Left lobe of liver (tissue), 2 donors: ENCODE results near the gene TMEM184A. TPM values are rescaled to one million over a fixed set of nuclear protein-coding genes. Genes with fewer than 3 reads are reported as not detected.
A peak's percentile ranks its signal among the peaks of the same experiment; 100 is the strongest.

Source experiments
- ATAC-seq: fragments of 200-7000 bp; cut with Tn5 transposase; one replicate; pipeline ENCODE4 v1.9.1; 2020; ENCODE audit warnings: mild to moderate bottlenecking, moderate library complexity
- DNase-seq: peaks from one replicate; pipeline ENCODE4 v3.0.0-alpha.2; 2020; ENCODE audit warnings: low spot score
- total RNA-seq: library from RNA; stranded (reverse); gene quantifications from one replicate; pipeline ENCODE4 v1.2.1, GENCODE V29; 2021
- donor health status: DM: no; HTN: no; CAD: no; lungs with moderate emphysema.
- donor health status: DM: no; HTN: yes; CAD: no.

Gene TMEM184A
- total RNA-seq, 1 donor from 2014 or later = 44.6 TPM

DNA sequence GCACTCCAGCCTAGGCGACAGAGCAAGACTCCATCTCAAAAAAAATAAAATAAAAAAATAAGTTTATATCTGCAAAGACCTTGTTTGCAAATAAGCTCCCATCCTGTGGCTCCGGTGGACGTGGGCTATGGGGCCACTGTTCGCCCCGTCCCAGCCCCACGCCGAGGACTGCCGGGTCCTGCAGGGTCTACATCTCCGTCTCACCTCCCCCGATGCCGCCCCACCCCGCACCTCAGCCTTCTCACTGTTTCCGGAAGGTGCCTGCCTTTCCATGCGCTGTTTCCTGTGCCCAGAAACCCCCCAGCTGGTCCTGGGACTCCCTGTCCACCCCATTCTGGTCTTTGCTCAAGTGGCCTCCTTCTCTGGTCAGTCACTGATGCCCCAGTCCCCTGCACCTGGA is 46.8 kb downstream of the TMEM184A start:
- no peak for DNase-seq
- no peak for ATAC-seq

DNA sequence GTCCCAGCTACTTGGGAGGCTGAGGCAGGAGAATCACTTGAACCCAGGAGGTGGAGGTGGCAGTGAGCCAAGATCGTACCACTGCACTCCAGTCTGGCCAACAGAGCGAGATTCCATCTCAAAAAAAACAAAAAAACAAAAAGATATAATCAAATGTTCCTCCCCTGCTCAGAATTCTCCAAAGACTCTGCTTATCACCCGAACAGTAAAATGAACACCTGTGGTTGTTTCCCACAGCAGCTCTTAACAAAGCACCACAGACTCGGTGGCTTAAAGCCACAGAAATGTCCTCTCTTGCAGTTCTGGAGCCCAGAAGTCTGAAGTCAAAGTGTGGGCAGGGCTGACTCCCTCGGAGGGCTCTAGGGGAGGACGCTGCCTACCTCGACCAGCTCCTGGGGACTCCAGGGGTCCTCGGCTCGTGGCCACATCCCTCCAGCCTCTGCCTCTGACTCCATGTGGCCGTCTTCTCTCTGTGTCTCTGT is 47.7 kb downstream of the TMEM184A start:
- ATAC-seq = no peak
- no peak for DNase-seq

DNA sequence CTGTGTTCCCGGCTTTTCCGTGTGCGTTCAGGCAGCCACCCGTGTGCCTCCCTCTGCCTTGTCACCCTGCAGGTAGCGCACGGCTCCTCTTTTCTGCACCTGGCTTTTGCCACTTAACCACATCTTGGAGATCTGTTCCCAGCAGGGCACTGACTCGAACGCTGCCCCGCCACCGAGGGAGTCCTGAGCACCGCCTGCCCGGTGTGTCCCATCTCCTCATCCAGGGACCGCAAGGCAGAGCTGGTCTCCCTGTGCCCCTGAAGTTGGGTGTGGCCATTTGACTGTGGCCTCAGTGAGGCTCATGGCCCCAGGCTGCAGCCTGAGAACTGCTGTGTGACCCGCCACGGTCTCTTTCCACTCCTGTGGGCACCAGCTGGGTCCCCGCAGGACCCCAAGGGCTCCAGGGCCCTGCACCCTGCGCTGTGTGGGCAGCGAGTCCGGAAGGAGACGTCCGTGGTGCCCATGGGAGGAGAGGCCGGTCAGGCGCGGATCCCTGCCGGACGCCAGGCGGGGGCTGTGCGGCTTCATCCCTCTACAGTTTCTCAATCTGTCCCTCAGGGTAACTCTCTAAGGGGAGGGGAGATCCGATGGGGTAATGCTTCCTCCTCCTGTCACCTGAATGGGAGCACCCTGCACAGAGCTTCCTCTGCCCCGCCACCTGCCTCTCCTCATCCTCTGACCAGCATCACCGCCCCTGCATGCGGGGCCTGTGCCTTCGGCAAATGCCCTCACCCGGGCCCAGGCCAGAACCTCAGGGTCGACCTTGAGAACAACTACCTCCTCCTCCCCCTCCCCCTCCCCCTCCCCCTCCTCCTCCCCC is 50.1 kb downstream of the TMEM184A start:
- DNase-seq = no peak

GRCh38 chr7:1503816-1504775 is 51.9 kb downstream of the TMEM184A start, which contains the start of gene INTS1:
Gene INTS1 (minus strand): TSS chr7:1504389. CDS start chr7:1503960, 429 bp downstream.
- DNase-seq (peak; percentile 95), ATAC-seq (peak; percentile 95)

More for the DNA sequence above, 50.1 kb downstream of the TMEM184A start:
- ATAC-seq = no peak

DNA sequence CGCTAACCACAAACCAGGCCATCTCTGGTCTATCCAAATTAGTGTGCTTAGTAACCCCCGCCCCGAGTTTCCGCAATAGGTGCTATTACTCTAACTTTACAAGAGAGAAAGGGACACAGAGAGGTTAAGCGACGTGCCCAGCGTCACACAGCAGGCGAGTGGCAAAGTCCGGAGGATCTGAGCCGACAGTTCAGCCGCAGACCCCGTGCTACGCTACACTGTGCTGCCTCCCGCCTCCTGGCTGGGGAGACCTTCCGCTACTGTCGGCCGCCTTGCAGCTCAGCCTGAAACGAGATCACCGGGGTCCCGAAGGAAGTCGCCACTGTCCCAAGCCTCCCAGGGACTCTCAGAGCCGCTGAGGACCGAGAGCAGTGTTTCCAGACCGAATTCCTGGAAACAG is 52.6 kb downstream of the TMEM184A start:
- ATAC-seq (no peak), DNase-seq (no peak)

DNA sequence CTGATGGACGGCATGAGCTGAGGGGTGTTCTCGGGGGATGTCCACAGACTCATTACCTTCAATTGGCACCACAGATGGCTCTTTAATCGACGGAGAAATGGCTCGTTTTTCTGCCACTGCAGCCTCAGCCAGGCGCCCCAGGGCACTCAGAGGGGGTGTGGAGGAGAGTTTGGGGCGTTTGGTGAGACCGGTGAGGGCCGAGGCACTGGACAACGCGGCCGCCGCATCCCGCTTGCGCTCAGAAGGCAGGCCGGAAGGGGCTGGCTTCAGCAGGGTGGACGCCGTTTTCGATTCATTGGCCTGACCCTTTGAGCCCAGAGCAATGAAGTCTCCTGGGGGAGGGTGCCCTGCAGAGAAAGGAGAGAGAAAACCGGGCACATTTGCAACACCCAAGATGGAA is 53.2 kb downstream of the TMEM184A start:
- no peak for DNase-seq
- ATAC-seq = no peak

- no peak for ATAC-seq
- DNase-seq = no peak
Observed at GRCh38 chr7:1501487-1502270, 54.3 kb downstream of the TMEM184A start.

DNA sequence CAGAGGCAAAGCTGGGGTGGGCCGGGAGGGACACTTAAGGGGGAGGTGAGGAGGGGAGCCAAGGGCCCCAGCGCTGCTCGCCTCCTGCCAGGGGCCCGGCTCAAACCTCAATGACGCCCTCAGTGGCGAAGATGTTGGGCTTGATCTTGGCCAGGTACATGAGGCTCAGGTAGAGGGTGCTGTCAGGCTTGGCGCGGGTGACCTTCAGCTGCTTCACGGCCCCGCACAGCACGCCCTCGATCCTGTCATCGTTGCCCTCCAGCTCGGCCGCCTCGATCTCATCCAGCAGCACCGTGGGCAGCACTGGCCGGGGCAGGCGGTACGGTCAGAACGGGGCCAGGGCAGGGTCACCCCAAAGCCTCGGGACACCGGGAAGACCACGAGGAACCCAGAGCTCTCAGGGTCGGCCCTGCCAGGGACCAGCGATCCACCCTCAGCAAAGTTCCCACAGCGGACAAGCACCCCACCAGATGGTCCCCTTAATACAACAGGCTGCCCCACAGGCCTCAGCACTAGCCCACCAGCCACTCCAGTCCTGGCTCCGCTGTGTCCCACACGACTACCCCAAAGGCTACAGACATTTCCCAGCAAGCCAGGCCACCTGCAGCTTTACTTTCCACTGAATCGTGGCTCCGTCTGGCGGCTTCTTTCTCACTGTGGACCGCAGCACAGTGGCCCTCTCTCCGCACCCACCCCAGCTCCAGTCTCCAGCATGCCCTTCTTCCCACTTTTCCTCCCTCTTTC is 55.8 kb downstream of the TMEM184A start:
- no peak for ATAC-seq

GRCh38 chr7:1499367-1500029 is 56.5 kb downstream of the TMEM184A start:
- no peak for DNase-seq
- no peak for ATAC-seq

More for the DNA sequence above, 55.8 kb downstream of the TMEM184A start:
- no peak for DNase-seq

DNA sequence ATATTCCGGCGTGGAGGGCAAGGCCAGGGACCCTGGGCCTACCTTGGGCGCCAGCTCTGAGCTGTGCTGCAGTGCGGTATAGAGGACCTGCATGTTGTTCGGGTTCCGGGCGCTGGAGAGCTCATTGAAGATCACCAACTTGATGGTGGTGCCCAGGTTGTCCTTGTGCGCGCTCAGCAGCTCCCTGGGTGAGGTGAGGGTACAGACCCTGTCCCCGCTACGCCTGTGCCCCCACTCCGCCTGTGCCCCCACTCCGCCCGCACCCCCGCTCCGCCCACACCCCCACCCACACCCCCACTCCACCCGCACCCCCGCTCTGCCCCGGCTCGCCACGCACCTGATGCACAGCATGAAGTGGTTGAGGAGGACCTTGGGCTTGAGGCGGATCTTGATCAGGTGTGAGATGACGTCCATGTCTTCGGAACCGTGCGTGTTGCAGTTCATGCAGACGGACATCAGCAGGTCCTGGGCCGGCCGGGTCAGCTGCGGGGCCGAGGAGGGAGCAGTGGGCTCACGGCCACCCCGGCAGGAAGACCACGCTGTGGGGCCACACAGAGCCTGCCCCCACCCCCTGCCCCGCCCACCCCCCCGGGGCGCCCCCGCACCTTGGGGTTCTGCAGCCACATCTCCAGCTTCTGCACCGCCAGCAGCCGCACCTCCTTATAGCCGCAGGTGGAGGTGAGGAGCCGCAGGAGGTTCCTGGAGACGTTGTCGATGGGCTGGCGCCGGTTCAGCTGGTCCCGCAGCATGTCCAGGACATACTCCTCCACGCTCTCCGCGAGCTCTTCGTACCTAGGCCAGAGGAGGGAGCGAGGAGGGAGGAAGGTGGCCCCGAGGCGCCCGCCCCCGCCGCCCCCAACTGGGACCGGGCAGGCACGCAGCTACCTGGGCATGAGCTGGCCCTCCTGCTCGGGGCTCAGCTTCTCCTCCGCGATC is 57.4 kb downstream of the TMEM184A start:
- DNase-seq (no peak), ATAC-seq (no peak)

- DNase-seq (no peak), ATAC-seq (no peak)
Observed at GRCh38 chr7:1497293-1497927, 58.6 kb downstream of the TMEM184A start.

DNA sequence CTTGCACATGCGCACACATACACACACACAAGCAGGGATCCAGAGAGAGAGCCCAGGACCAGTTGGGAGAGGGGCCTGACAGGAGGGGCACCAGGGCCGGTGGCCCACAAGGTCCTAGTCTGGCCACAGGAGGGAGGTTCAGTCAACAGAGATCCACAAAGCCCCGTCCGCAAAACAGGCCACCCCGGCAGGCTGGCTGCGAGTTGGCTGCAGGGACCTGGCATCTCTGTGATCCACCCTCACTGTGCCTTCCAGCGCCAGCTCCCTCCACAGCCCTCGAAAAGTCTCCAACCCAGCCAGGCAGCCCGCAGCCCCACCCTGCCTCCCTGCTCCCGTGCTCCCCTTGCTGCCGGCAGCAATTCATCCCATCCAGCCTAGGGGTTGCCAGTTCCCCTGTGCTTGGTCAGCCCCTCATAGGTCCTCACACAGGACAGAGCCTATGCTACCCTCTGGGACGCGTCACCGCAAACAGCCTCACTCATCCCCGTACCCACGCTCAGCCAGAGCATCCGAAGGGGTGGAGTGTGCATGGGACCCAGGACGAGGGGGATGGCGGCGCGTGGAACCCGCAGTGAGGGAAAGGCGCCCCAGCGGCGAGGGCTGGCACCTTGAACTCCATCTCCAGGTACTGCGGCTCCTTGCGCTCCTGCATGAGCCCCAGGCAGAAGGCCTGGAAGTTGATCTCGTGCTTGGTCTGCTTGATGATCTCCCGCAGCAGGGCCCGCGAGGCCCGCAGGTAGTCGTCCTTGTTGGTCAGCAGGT is 59.3 kb downstream of the TMEM184A start:
- ATAC-seq (no peak), DNase-seq (no peak)

GRCh38 chr7:1495564-1496242 is 60.3 kb downstream of the TMEM184A start:
- DNase-seq (no peak), ATAC-seq (no peak)

- no peak for ATAC-seq
- DNase-seq = no peak
Observed at GRCh38 chr7:1494866-1495563, 61.0 kb downstream of the TMEM184A start.

DNA sequence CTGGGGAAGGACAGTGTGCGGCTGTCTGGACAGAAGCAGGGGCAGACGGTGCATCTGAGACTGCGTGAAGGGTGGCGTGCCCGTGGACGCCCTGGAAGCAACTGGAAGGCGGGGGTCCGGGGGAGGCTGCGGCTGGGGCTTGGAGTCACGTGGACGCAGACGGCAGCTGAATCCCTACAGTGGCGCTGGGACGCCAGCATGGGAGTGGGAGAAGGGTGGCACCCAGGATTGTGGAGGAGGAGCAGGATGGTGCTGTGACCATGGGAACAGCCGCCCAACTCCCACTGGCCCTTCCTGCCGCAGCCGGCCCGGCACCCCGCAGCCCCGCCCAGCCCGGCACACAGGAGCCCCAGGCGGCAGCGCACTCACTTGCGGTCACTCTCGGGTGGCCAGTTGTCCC is 61.6 kb downstream of the TMEM184A start:
- DNase-seq (no peak), ATAC-seq (no peak)

- no peak for DNase-seq
- ATAC-seq = no peak
Observed at GRCh38 chr7:1493571-1493970, 62.4 kb downstream of the TMEM184A start.
